ENCODE measurements around the gene DUSP8.

- TF ChIP-seq CTCF (tag by site-specific recombination; IDR thresholded peaks at IDR 0.05) (no peak), ZNF132 (tag by site-specific recombination; IDR thresholded peaks at IDR 0.05; ENCODE audit: borderline replicate concordance) (no peak), ZNF138 (tag by site-specific recombination; IDR thresholded peaks at IDR 0.05; ENCODE audit: borderline replicate concordance) (no peak), SALL2 (tag by site-specific recombination; IDR thresholded peaks at IDR 0.05; ENCODE audit: borderline replicate concordance) (no peak), ZBTB8A (tag by site-specific recombination; IDR thresholded peaks at IDR 0.05) (no peak), ZNF146 (tag by site-specific recombination; IDR thresholded peaks at IDR 0.05) (no peak), TCF7L2 (IDR thresholded peaks at IDR 0.05; ENCODE audit: borderline replicate concordance, low read depth, low read length) (no peak)
- TF ChIP-seq, protein P1, sequence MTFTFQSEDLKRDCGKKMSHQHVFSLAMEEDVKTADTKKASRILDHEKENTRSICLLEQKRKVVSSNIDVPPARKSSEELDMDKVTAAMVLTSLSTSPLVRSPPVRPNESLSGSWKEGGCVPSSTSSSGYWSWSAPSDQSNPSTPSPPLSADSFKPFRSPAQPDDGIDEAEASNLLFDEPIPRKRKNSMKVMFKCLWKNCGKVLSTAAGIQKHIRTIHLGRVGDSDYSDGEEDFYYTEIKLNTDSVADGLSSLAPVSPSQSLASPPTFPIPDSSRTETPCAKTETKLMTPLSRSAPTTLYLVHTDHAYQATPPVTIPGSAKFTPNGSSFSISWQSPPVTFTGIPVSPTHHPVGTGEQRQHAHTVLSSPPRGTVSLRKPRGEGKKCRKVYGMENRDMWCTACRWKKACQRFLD (tag by site-specific recombination; IDR thresholded peaks at IDR 0.05) = no peak
Measured at GRCh38 chr11:1523077-1523476, 49.0 kb downstream of the DUSP8 start.
